OCI-LY1 (cell line): Measurements from ENCODE around the gene TSEN54.

Experiments
- H2AFZ ChIP-seq: fragments of 200-600 bp; sonication (generic), shearing (Covaris generic); 2 replicates; pipeline ENCODE4 v1.6.0; 2014; ENCODE audit warnings: antibody characterized with exemption, mild to moderate bottlenecking, low read length
- H3F3A ChIP-seq: fragments of 200-600 bp; sonication (generic), shearing (Covaris generic); 2 replicates; pipeline ENCODE4 v1.6.0; 2014; ENCODE audit warnings: mild to moderate bottlenecking, antibody characterized with exemption, low read length, moderate library complexity; ENCODE audit not compliant: insufficient read depth
- H3K27ac ChIP-seq: fragments of 200-600 bp; sonication (generic); 2 replicates; pipeline ENCODE4 v1.5.1; 2014; ENCODE audit warnings: low read length, mixed run types, mild to moderate bottlenecking, low read depth; ENCODE audit not compliant: poor library complexity, severe bottlenecking
- H3K27me3 ChIP-seq: fragments of 200-600 bp; sonication (generic); 2 replicates; pipeline ENCODE4 v1.6.0; 2014; ENCODE audit warnings: antibody characterized with exemption, mild to moderate bottlenecking, low read length, moderate library complexity; ENCODE audit not compliant: insufficient read depth
- H3K36me3 ChIP-seq: fragments of 200-600 bp; sonication (generic); 2 replicates; pipeline ENCODE4 v1.6.1; 2014; ENCODE audit warnings: mild to moderate bottlenecking, antibody characterized with exemption, low read length, moderate library complexity, mixed read lengths; ENCODE audit not compliant: insufficient read depth
- H3K4me1 ChIP-seq: fragments of 200-600 bp; sonication (generic); 2 replicates; pipeline ENCODE4 v1.5.1; 2014; ENCODE audit warnings: mild to moderate bottlenecking, low read length, moderate library complexity; ENCODE audit not compliant: insufficient read depth, severe bottlenecking
- H3K4me2 ChIP-seq: fragments of 200-600 bp; sonication (generic), shearing (Covaris generic); 2 replicates; pipeline ENCODE4 v1.6.1; 2014; ENCODE audit warnings: low read length
- H3K4me3 ChIP-seq: fragments of 200-600 bp; sonication (generic); 2 replicates; pipeline ENCODE4 v1.5.1; 2014; ENCODE audit warnings: low read length, low read depth, mild to moderate bottlenecking, mixed read lengths; ENCODE audit not compliant: poor library complexity, severe bottlenecking
- H3K79me2 ChIP-seq: fragments of 200-600 bp; shearing (Covaris generic); 2 replicates; pipeline ENCODE4 v1.6.1; 2016; ENCODE audit warnings: mixed run types, low read length, mixed read lengths; ENCODE audit not compliant: insufficient read depth
- H3K9ac ChIP-seq: fragments of 200-600 bp; sonication (generic), shearing (Covaris generic); 2 replicates; pipeline ENCODE4 v1.6.1; 2014; ENCODE audit warnings: mild to moderate bottlenecking, low read length, mixed read lengths
- H3K9me2 ChIP-seq: fragments of 200-600 bp; sonication (generic), shearing (Covaris generic); 2 replicates; pipeline ENCODE4 v1.6.1; 2014; ENCODE audit warnings: low read depth, mild to moderate bottlenecking, low read length, mixed read lengths
- H3K9me3 ChIP-seq: fragments of 200-600 bp; shearing (Covaris generic); 2 replicates; pipeline ENCODE4 v1.6.1; 2014; ENCODE audit warnings: low read length, mixed read lengths
- H4K20me1 ChIP-seq: fragments of 200-600 bp; sonication (generic), shearing (Covaris generic); 2 replicates; pipeline ENCODE4 v1.6.0; 2016; ENCODE audit warnings: mild to moderate bottlenecking, low read length; ENCODE audit not compliant: insufficient read depth
- CTCF ChIP-seq: fragments of 200-600 bp; sonication (generic), shearing (Covaris generic); IDR thresholded peaks from 2 replicates; pipeline ENCODE4 v1.5.1; 2017; ENCODE audit warnings: mild to moderate bottlenecking, antibody characterized with exemption, low read length, moderate library complexity, mixed read lengths
- EZH2 ChIP-seq: fragments of 200-600 bp; sonication (generic), shearing (Covaris generic); IDR thresholded peaks from 2 replicates; pipeline ENCODE4 v1.8.0; 2017; ENCODE audit warnings: borderline replicate concordance, mixed run types, mild to moderate bottlenecking, antibody characterized with exemption, low read length, moderate library complexity, mixed read lengths

TSEN54 gene

GRCh38 chr17:75551266-75551665 lies 34.9 kb downstream of the TSEN54 start:
- no peak overlapping the region for H2AFZ ChIP-seq
- no peaks in the 10 kb centered on the region for H3K79me2 ChIP-seq
- H3K9ac ChIP-seq: no peak overlapping the region
- H3K27ac ChIP-seq: no peak overlapping the region
- no peak overlapping the region for H3K4me3 ChIP-seq
- H4K20me1 ChIP-seq: no peaks in the 10 kb centered on the region
- no peak for TF ChIP-seq CTCF
- no peak for TF ChIP-seq EZH2
- no peaks in the 10 kb centered on the region for H3K9me2 ChIP-seq
- no peaks in the 10 kb centered on the region for H3K4me1 ChIP-seq
- no peaks in the 10 kb centered on the region; the same call in 1 of the 2 replicates for H3K27me3 ChIP-seq
- H3K36me3 ChIP-seq: no peaks in the 10 kb centered on the region
- H3K4me2 ChIP-seq: no peak overlapping the region
- H3K9me3 ChIP-seq: no peaks in the 10 kb centered on the region
- no peaks in the 10 kb centered on the region for H3F3A ChIP-seq

GRCh38 chr17:75552425-75553294 lies 36.3 kb downstream of the TSEN54 start:
- no peaks in the 10 kb centered on the region for H4K20me1 ChIP-seq
- H3K79me2 ChIP-seq: no peaks in the 10 kb centered on the region
- no peak overlapping the region for H3K9ac ChIP-seq
- H3K27me3 ChIP-seq: no peaks in the 10 kb centered on the region; the same call in 1 of the 2 replicates
- H3K4me2 ChIP-seq: no peak overlapping the region
- no peak overlapping the region for H3K27ac ChIP-seq
- H3K9me3 ChIP-seq: no peaks in the 10 kb centered on the region
- TF ChIP-seq EZH2 (no peak), CTCF (no peak)
- no peak overlapping the region for H2AFZ ChIP-seq
- no peak overlapping the region for H3K4me3 ChIP-seq
- no peaks in the 10 kb centered on the region for H3K36me3 ChIP-seq
- H3F3A ChIP-seq: no peaks in the 10 kb centered on the region
- no peaks in the 10 kb centered on the region for H3K9me2 ChIP-seq
- H3K4me1 ChIP-seq: no peaks in the 10 kb centered on the region

GRCh38 chr17:75553295-75554110 lies 37.2 kb downstream of the TSEN54 start:
- Histone ChIP-seq H3K4me3 (no peak overlapping the region), H3K4me1 (no peaks in the 10 kb centered on the region), H3K27ac (no peak overlapping the region), H3K4me2 (no peak overlapping the region), H3K9ac (no peak overlapping the region), H3K9me2 (no peaks in the 10 kb centered on the region), H3K9me3 (no peaks in the 10 kb centered on the region), H3K79me2 (no peaks in the 10 kb centered on the region), H3F3A (no peaks in the 10 kb centered on the region), H4K20me1 (no peaks in the 10 kb centered on the region), H3K36me3 (no peaks in the 10 kb centered on the region), H2AFZ (no peak overlapping the region), H3K27me3 (no peaks in the 10 kb centered on the region; the same call in 1 of the 2 replicates)
- TF ChIP-seq EZH2 (no peak), CTCF (no peak)
